ENCODE results near the gene TAGLN3. TPM values are rescaled to one million over a fixed set of nuclear protein-coding genes. Genes with fewer than 3 reads are reported as not detected.
A peak's percentile ranks its signal among the peaks of the same experiment; 100 is the strongest.

TAGLN3 gene
- total and polyA plus RNA-seq, 8 donors: 0.87 to 5.3 (median 2.2) TPM; not detected in 4

- no peak overlapping the region for H3K27ac ChIP-seq
- no peak for DNase-seq
- 19 to 34% (median 25%) methylated on average over 3 of the region's 3 CpGs for WGBS, 5 donors
- no peak overlapping the region for H3K4me3 ChIP-seq
- no peaks in the 10 kb centered on the region for H3K27me3 ChIP-seq
- peaks cover 0 to 4% (median 4%) of the 10 kb centered on the region in 4 donors for H3K36me3 ChIP-seq
- TF ChIP-seq POLR2AphosphoS5 (IDR thresholded peaks at IDR 0.05) (no peak), POLR2A (IDR thresholded peaks at IDR 0.05) (no peak), CTCF (IDR thresholded peaks at IDR 0.05) (no peak), EP300 (IDR thresholded peaks at IDR 0.05) (no peak)
- intact Hi-C loops (cut with DNase I; ENCODE audit: low total_unique reads): no loop called here
- H3K4me1 ChIP-seq: peaks cover 15 to 40% (median 26%) of the 10 kb centered on the region in 4 donors
- H3K9me3 ChIP-seq: no peaks in the 10 kb centered on the region
Observed at GRCh38 chr3:111981457-111981763, 17.3 kb upstream of the TAGLN3 start.

- no peak for DNase-seq
- H3K9me3 ChIP-seq: no peaks in the 10 kb centered on the region
- peaks cover 15 to 45% (median 24%) of the 10 kb centered on the region in 4 donors for H3K4me1 ChIP-seq
- TF ChIP-seq POLR2AphosphoS5 (IDR thresholded peaks at IDR 0.05) (no peak), CTCF (IDR thresholded peaks at IDR 0.05) (no peak), POLR2A (IDR thresholded peaks at IDR 0.05) (no peak), EP300 (IDR thresholded peaks at IDR 0.05) (no peak)
- no peak overlapping the region for H3K27ac ChIP-seq
- H3K27me3 ChIP-seq: no peaks in the 10 kb centered on the region
- H3K36me3 ChIP-seq: peaks cover 0 to 31% (median 29%) of the 10 kb centered on the region in 4 donors
- no peak overlapping the region for H3K4me3 ChIP-seq
- 43 to 58% (median 52%) methylated on average over 2 of the region's 2 CpGs for WGBS, 5 donors
- intact Hi-C loops (cut with DNase I; ENCODE audit: low total_unique reads): no loop called here
Observed at GRCh38 chr3:111984636-111985298, 14.0 kb upstream of the TAGLN3 start.

GRCh38 chr3:111986800-111987199, 11.9 kb upstream of the TAGLN3 start:
- no peak overlapping the region for H3K27ac ChIP-seq
- H3K4me1 ChIP-seq: peaks cover 4 to 25% (median 8%) of the 10 kb centered on the region in 4 donors
- H3K4me3 ChIP-seq: no peak overlapping the region
- no peak for DNase-seq
- intact Hi-C loops (cut with DNase I; ENCODE audit: low total_unique reads): no loop called here
- H3K9me3 ChIP-seq: no peaks in the 10 kb centered on the region
- H3K27me3 ChIP-seq: no peaks in the 10 kb centered on the region
- TF ChIP-seq POLR2A (IDR thresholded peaks at IDR 0.05) (no peak), EP300 (IDR thresholded peaks at IDR 0.05) (no peak), CTCF (IDR thresholded peaks at IDR 0.05) (no peak), POLR2AphosphoS5 (IDR thresholded peaks at IDR 0.05) (no peak)
- H3K36me3 ChIP-seq: peaks cover 5 to 40% (median 37%) of the 10 kb centered on the region in 4 donors
- 76 to 85% (median 80%) methylated on average over 3 of the region's 3 CpGs for WGBS, 5 donors

GRCh38 chr3:111989061-111989678, 9.6 kb upstream of the TAGLN3 start:
- 47 to 62% (median 56%) methylated on average over 3 of the region's 3 CpGs for WGBS, 5 donors
- Histone ChIP-seq H3K9me3 (no peaks in the 10 kb centered on the region), H3K27ac (no peak overlapping the region), H3K4me3 (no peak overlapping the region), H3K4me1 (peaks cover 0 to 9% (median 0%) of the 10 kb centered on the region in 4 donors), H3K27me3 (no peaks in the 10 kb centered on the region), H3K36me3 (peaks cover 6 to 58% (median 52%) of the 10 kb centered on the region in 4 donors)
- peak in 5 of 7 experiments; percentile 36 to 56 (median 49) for TF ChIP-seq CTCF (IDR thresholded peaks at IDR 0.05)
- TF ChIP-seq EP300 (IDR thresholded peaks at IDR 0.05): no peak
- TF ChIP-seq POLR2AphosphoS5 (IDR thresholded peaks at IDR 0.05): peak in 1 of 3 donors; percentile 42
- intact Hi-C loops (cut with DNase I; ENCODE audit: low total_unique reads): no loop called here
- peak in 1 of 2 donors; percentile 83 for DNase-seq
